GM12872 (cell line): ENCODE measurements around the gene RAB3D.

Experiments
- CTCF ChIP-seq: IDR thresholded peaks from 3 replicates; pipeline ENCODE4 v1.5.1; 2011; ENCODE audit warnings: low read depth, mild to moderate bottlenecking, low read length, moderate library complexity; ENCODE audit not compliant: insufficient read depth

The RAB3D gene

GRCh38 chr19:11337080-11337479 lies 2.4 kb downstream of the RAB3D start:
- TF ChIP-seq CTCF: no peak

GRCh38 chr19:11335449-11336146 lies 3.9 kb downstream of the RAB3D start:
- TF ChIP-seq CTCF: no peak

GRCh38 chr19:11332822-11333221 lies 6.6 kb downstream of the RAB3D start:
- no peak for TF ChIP-seq CTCF

- no peak for TF ChIP-seq CTCF
Observed at GRCh38 chr19:11331502-11331901, 8.0 kb downstream of the RAB3D start.

GRCh38 chr19:11330127-11330526 lies 9.3 kb downstream of the RAB3D start:
- no peak for TF ChIP-seq CTCF

- no peak for TF ChIP-seq CTCF
Observed at GRCh38 chr19:11325544-11325943, 13.9 kb downstream of the RAB3D start.

GRCh38 chr19:11324748-11325389 lies 14.6 kb downstream of the RAB3D start:
- no peak for TF ChIP-seq CTCF
